ENCODE measurements around the gene NAP1L5.
A peak's percentile ranks its signal among the peaks of the same experiment; 100 is the strongest.

NAP1L5 gene

GRCh38 chr4:88697588-88698329 lies at the start of gene NAP1L5:
TSS of gene NAP1L5 (minus strand) at chr4:88697829. CDS start at chr4:88697754, 75 bp downstream.
- peak; percentile 5 for DNase-seq

GRCh38 chr4:88747351-88747750 lies 49.7 kb upstream of the NAP1L5 start:
- DNase-seq, result no peak

- DNase-seq, result no peak
Measured at GRCh38 chr4:88746206-88746605, 48.6 kb upstream of the NAP1L5 start.

- DNase-seq, result no peak
Measured at GRCh38 chr4:88745581-88746163, 48.0 kb upstream of the NAP1L5 start.

GRCh38 chr4:88745175-88745574 lies 47.5 kb upstream of the NAP1L5 start:
- no peak for DNase-seq

GRCh38 chr4:88744609-88745008 lies 47.0 kb upstream of the NAP1L5 start:
- DNase-seq, result no peak

- DNase-seq, result no peak
Measured at GRCh38 chr4:88743696-88744095, 46.1 kb upstream of the NAP1L5 start.

GRCh38 chr4:88742561-88742960 lies 44.9 kb upstream of the NAP1L5 start:
- no peak for DNase-seq

- no peak for DNase-seq
Measured at GRCh38 chr4:88738180-88738579, 40.6 kb upstream of the NAP1L5 start.

- DNase-seq, result no peak
Measured at GRCh38 chr4:88737307-88737941, 39.8 kb upstream of the NAP1L5 start.

GRCh38 chr4:88736264-88736663 lies 38.6 kb upstream of the NAP1L5 start:
- no peak for DNase-seq

GRCh38 chr4:88735564-88735963 lies 37.9 kb upstream of the NAP1L5 start:
- DNase-seq, result no peak

- DNase-seq, result no peak
Measured at GRCh38 chr4:88734403-88734949, 36.8 kb upstream of the NAP1L5 start.

GRCh38 chr4:88732714-88733368 lies 35.2 kb upstream of the NAP1L5 start:
- DNase-seq, result no peak

GRCh38 chr4:88731381-88731780 lies 33.8 kb upstream of the NAP1L5 start:
- DNase-seq, result no peak

- no peak for DNase-seq
Measured at GRCh38 chr4:88730811-88731210, 33.2 kb upstream of the NAP1L5 start.

GRCh38 chr4:88729146-88729760 lies 31.6 kb upstream of the NAP1L5 start:
- DNase-seq, result no peak

GRCh38 chr4:88728146-88728545 lies 30.5 kb upstream of the NAP1L5 start:
- DNase-seq, result no peak

GRCh38 chr4:88725986-88726385 lies 28.4 kb upstream of the NAP1L5 start:
- no peak for DNase-seq

- DNase-seq, result no peak
Measured at GRCh38 chr4:88725143-88725542, 27.5 kb upstream of the NAP1L5 start.

- DNase-seq, result no peak
Measured at GRCh38 chr4:88724406-88724805, 26.8 kb upstream of the NAP1L5 start.

GRCh38 chr4:88722828-88723227 lies 25.2 kb upstream of the NAP1L5 start:
- DNase-seq, result no peak

GRCh38 chr4:88722276-88722780 lies 24.7 kb upstream of the NAP1L5 start:
- no peak for DNase-seq
